Heart left ventricle (tissue), 13 donors: ENCODE results near the gene STARD13.

Experiments
- POLR2A ChIP-seq, 2 donors: fragments of 450-650 bp; IDR thresholded peaks; one replicate each; pipeline ENCODE4 v1.6.1; 2017; ENCODE audit warnings: antibody characterized with exemption in 2 of 2, mild to moderate bottlenecking in 2 of 2, moderate library complexity in 2 of 2
- TF ChIP-seq, protein P1 (sequence below), 12 donors: fragments of 200-600 bp; sonication (generic) in 4 of 12; IDR thresholded peaks; one replicate each; pipeline versions ENCODE4 v1.5.0 to v1.8.0; 2018 to 2022; ENCODE audit warnings: antibody characterized with exemption in 12 of 12, mild to moderate bottlenecking in 5 of 12
- donor health status: ischemic (EF 13 %, LVEDD 7.1; RV severe dilation, severe dysfunction).
- donor health status: DM: no; HTN: yes; CAD: no.
- donor health status: DM: no; HTN: no; CAD: no.
- donor health status: ischemic (EF 25% LVEDD 6.9; RV normal size, moderate dysfunction).
- donor health status: ischemic (EF 25% LVEDD 5.7; RV mildly dilated, moderate dysfunction).
- donor health status: ischemic (EF 35%, LVEDD 5.7; RV mildly dilated, moderate dysfunction).
- donor health status: nonischemic (EF 11% LVEDD 7.7; RV severe dilation, severe dysfunction).
- donor health status: DM: yes; HTN: yes; CAD: no.
- donor health status: PGD.
- donor health status: ischemic (EF 29% LVEDD 5.4; RV normal size, mild dysfunction).
- donor health status: nonischemic (EF 23%, LVEDD 6.1; RV moderate dilation, normal function).

- TF ChIP-seq, protein P1, sequence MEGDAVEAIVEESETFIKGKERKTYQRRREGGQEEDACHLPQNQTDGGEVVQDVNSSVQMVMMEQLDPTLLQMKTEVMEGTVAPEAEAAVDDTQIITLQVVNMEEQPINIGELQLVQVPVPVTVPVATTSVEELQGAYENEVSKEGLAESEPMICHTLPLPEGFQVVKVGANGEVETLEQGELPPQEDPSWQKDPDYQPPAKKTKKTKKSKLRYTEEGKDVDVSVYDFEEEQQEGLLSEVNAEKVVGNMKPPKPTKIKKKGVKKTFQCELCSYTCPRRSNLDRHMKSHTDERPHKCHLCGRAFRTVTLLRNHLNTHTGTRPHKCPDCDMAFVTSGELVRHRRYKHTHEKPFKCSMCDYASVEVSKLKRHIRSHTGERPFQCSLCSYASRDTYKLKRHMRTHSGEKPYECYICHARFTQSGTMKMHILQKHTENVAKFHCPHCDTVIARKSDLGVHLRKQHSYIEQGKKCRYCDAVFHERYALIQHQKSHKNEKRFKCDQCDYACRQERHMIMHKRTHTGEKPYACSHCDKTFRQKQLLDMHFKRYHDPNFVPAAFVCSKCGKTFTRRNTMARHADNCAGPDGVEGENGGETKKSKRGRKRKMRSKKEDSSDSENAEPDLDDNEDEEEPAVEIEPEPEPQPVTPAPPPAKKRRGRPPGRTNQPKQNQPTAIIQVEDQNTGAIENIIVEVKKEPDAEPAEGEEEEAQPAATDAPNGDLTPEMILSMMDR (IDR thresholded peaks at IDR 0.05), result no peak
- TF ChIP-seq POLR2A (IDR thresholded peaks at IDR 0.05), result no peak
These were observed 26.8 kb downstream of the STARD13 start for GRCh38 chr13:33258808-33259193.
